A673 (cell line): ENCODE data around the gene CDKN2A. TPM values are rescaled to one million over a fixed set of nuclear protein-coding genes. Genes with fewer than 3 reads are reported as not detected.

ENCODE experiments used
- BruUV-seq: library from RNA; stranded (reverse); fragments of 400-500 nt; replicated peaks from 2 replicates; lab custom pipeline; 2021; lab: Mats Ljungman, UMichigan
- CTCF ChIA-PET: fragments of 300-600 bp; sonication (Branson Sonifier 250); formaldehyde crosslinking; loops from one replicate; lab custom pipeline; 2022; ENCODE audit warnings: antibody characterized with exemption; lab: Charles Lee
- POLR2A ChIA-PET: fragments of 300-600 bp; sonication (Branson Sonifier 250); formaldehyde crosslinking; loops from one replicate; lab custom pipeline; 2022; ENCODE audit warnings: antibody characterized with exemption; ENCODE audit not compliant: low non-redundant PET; lab: Charles Lee
- DNase-seq: peaks from one replicate; pipeline ENCODE4 v3.0.0-alpha.2; 2015; ENCODE audit warnings: low spot score
- H3K27ac ChIP-seq: fragments of 200-600 bp; sonication (generic); 2 replicates; pipeline ENCODE4 v1.5.1; 2016; ENCODE audit warnings: mixed run types, low read depth, mild to moderate bottlenecking, mixed read lengths, antibody characterized with exemption, low read length; ENCODE audit not compliant: poor library complexity, severe bottlenecking
- H3K27me3 ChIP-seq: fragments of 200-600 bp; sonication (generic); replicated peaks from 2 replicates; pipeline ENCODE4 v1.6.1; 2017; ENCODE audit warnings: mixed run types, low read depth, mild to moderate bottlenecking, mixed read lengths, antibody characterized with exemption, low read length; ENCODE audit not compliant: insufficient read depth, poor library complexity
- H3K36me3 ChIP-seq: fragments of 200-600 bp; sonication (generic); 2 replicates; pipeline ENCODE4 v1.6.1; 2016; ENCODE audit warnings: mixed run types, mild to moderate bottlenecking, mixed read lengths, antibody characterized with exemption, low read length; ENCODE audit not compliant: insufficient read depth, poor library complexity, severe bottlenecking
- H3K4me1 ChIP-seq: fragments of 200-600 bp; sonication (generic); 2 replicates; pipeline ENCODE4 v1.6.1; 2017; ENCODE audit warnings: mixed run types, mild to moderate bottlenecking, mixed read lengths, antibody characterized with exemption, low read length; ENCODE audit not compliant: insufficient read depth, poor library complexity, severe bottlenecking
- H3K4me3 ChIP-seq: fragments of 200-600 bp; sonication (generic); 2 replicates; pipeline ENCODE4 v1.5.1; 2016; ENCODE audit warnings: low read depth, mixed run types, mild to moderate bottlenecking, mixed read lengths, low read length; ENCODE audit not compliant: poor library complexity, severe bottlenecking
- H3K9me3 ChIP-seq: fragments of 200-600 bp; sonication (generic); 2 replicates; pipeline ENCODE4 v1.6.1; 2016; ENCODE audit warnings: mixed run types, low read depth, mild to moderate bottlenecking, mixed read lengths, antibody characterized with exemption, low read length; ENCODE audit not compliant: poor library complexity, severe bottlenecking
- CTCF ChIP-seq: fragments of 300-800, 200-600 bp; sonication (generic); conservative IDR thresholded peaks from 2 replicates; pipeline ENCODE4 v1.5.1; 2017; ENCODE audit warnings: low read depth, mild to moderate bottlenecking, antibody characterized with exemption, low read length, moderate library complexity, mixed read lengths
- EZH2 ChIP-seq: fragments of 200-600 bp; sonication (generic); IDR thresholded peaks from 2 replicates; pipeline ENCODE4 v1.6.1; 2017; ENCODE audit warnings: borderline replicate concordance, low read depth, mild to moderate bottlenecking, mixed read lengths, antibody characterized with exemption, low read length; ENCODE audit not compliant: poor library complexity, severe bottlenecking
- intact Hi-C: fragments of 100-400 bp; cut with micrococcal nuclease; formaldehyde crosslinking; loops from one replicate; pipeline ENCODE4 v1.10.0; 2022; ENCODE audit not compliant: unreplicated experiment
- total RNA-seq: library from RNA; stranded (reverse); gene quantifications from 2 replicates; pipeline ENCODE4 v1.2.3, GENCODE V29; 2021

CDKN2A gene
- total RNA-seq, 1 experiment from 2014 or later: not detected

- TF ChIP-seq CTCF: no peak
- TF ChIP-seq EZH2: no peak
- POLR2A ChIA-PET: no interaction called here
- BruUV-seq: no TSS peak
These were observed 58.0 kb downstream of the CDKN2A start for GRCh38 chr9:21936161-21936560.

GRCh38 chr9:21935631-21936030, 58.6 kb downstream of the CDKN2A start:
- no TSS peak for BruUV-seq
- no peaks in the 10 kb centered on the region for H3K4me1 ChIP-seq
- CTCF ChIA-PET: no interaction called here
- intact Hi-C loops: no loop called here
- H3K27ac ChIP-seq: no peak overlapping the region
- POLR2A ChIA-PET: no interaction called here
- no peak overlapping the region for H3K4me3 ChIP-seq
- H3K27me3 ChIP-seq: no peaks in the 10 kb centered on the region
- H3K9me3 ChIP-seq: no peaks in the 10 kb centered on the region
- no peaks in the 10 kb centered on the region for H3K36me3 ChIP-seq
- no peak for DNase-seq
- no peak for TF ChIP-seq CTCF
- TF ChIP-seq EZH2: no peak

More at GRCh38 chr9:21936161-21936560, 58.0 kb downstream of the CDKN2A start:
- Histone ChIP-seq H3K36me3 (no peaks in the 10 kb centered on the region), H3K4me3 (no peak overlapping the region), H3K27me3 (no peaks in the 10 kb centered on the region), H3K4me1 (no peaks in the 10 kb centered on the region), H3K27ac (no peak overlapping the region), H3K9me3 (no peaks in the 10 kb centered on the region)
- no peak for DNase-seq
- intact Hi-C loops: no loop called here
- CTCF ChIA-PET: no interaction called here

DNA sequence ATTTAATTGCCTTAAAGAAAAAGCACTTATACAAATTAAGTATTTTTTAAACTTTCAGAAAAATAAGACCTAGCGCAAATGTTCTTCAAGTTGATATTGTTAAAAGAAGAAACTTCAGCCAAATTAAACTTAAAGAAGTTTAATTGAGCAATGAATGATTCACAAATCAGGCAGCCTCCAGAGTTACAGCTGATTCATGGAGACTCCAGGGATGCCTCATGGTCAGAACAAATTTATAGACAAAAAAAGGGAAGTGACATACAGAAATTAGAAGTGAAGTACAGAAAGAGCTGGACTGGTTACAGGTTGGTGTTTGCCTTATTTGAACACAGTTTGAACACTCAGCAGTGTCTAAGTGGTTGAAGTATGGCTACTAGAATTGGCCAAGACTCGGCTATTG, 60.3 kb downstream of the CDKN2A start:
- CTCF ChIA-PET: no interaction called here

More for the DNA sequence above, 60.3 kb downstream of the CDKN2A start:
- POLR2A ChIA-PET: no interaction called here
- intact Hi-C loops: no loop called here
- no peaks in the 10 kb centered on the region for H3K4me1 ChIP-seq
- no peak for TF ChIP-seq EZH2
- TF ChIP-seq CTCF: no peak
- BruUV-seq: no TSS peak
- H3K36me3 ChIP-seq: no peaks in the 10 kb centered on the region
- no peak for DNase-seq
- H3K9me3 ChIP-seq: no peaks in the 10 kb centered on the region
- no peak overlapping the region for H3K4me3 ChIP-seq
- H3K27ac ChIP-seq: no peak overlapping the region
- H3K27me3 ChIP-seq: no peaks in the 10 kb centered on the region
